Activated CD8-positive, alpha-beta memory T cell treated with anti-CD3 and anti-CD28 coated beads for 36 hours (primary cell): ENCODE results near the gene RBM17. TPM values are rescaled to one million over a fixed set of nuclear protein-coding genes. Genes with fewer than 3 reads are reported as not detected.
"Not testable (repeated sequence)": the region's sequence is repeated elsewhere in the genome, so short reads cannot be mapped to it uniquely, and the experiment has no call there.

Experiments
- CTCF ChIA-PET: fragments of 350-600 bp; sonication (Branson Sonifier 250); formaldehyde crosslinking; loops from one replicate; lab custom pipeline; 2021; ENCODE audit warnings: antibody characterized with exemption; lab: Charles Lee
- POLR2A ChIA-PET: fragments of 350-600 bp; sonication (Branson Sonifier 250); formaldehyde crosslinking; loops from one replicate; lab custom pipeline; 2021; ENCODE audit warnings: antibody characterized with exemption; lab: Charles Lee
- total RNA-seq, 2 experiments: library from RNA; stranded (reverse); gene quantifications; one replicate each; pipeline ENCODE4 v1.2.3, GENCODE V29; 2021

Gene RBM17
- total RNA-seq, 2 experiments from 2014 or later = 289 to 298 TPM

- CTCF ChIA-PET = interaction anchor here (1.0 to 3.9 kb wide), 4 partner anchors 8 to 19 kb away, joined by 3 to 18 read pairs (median 4); partner anchors contain the start of gene IL2RA
- POLR2A ChIA-PET = interaction anchor here (0.5 to 4.6 kb wide), 12 partner anchors 8 to 84 kb away, joined by 3 to 28 read pairs (median 4); no protein-coding TSS in a partner anchor
These were observed 35.5 kb upstream of the RBM17 start for GRCh38 chr10:6053303-6053702.

GRCh38 chr10:6053816-6054631 lies 34.8 kb upstream of the RBM17 start:
- CTCF ChIA-PET = interaction anchor here (1.0 to 1.2 kb wide), 3 partner anchors 14 to 19 kb away, joined by 3 to 4 read pairs (median 3); no protein-coding TSS in a partner anchor
- POLR2A ChIA-PET = interaction anchor here (0.5 to 4.6 kb wide), 11 partner anchors 7 to 83 kb away, joined by 3 to 28 read pairs (median 4); no protein-coding TSS in a partner anchor

- POLR2A ChIA-PET = interaction anchor here (1.1 to 1.7 kb wide), 3 partner anchors 9 to 32 kb away, joined by 3 to 8 read pairs (median 4); no protein-coding TSS in a partner anchor
These were observed 34.0 kb upstream of the RBM17 start for GRCh38 chr10:6054884-6055283.

GRCh38 chr10:6055929-6056328 lies 32.9 kb upstream of the RBM17 start:
- POLR2A ChIA-PET = interaction anchor here (1.3 to 3.5 kb wide), 3 partner anchors 16 to 34 kb away, joined by 3 to 22 read pairs (median 4); no protein-coding TSS in a partner anchor
- CTCF ChIA-PET = no interaction called here

More at GRCh38 chr10:6054884-6055283, 34.0 kb upstream of the RBM17 start:
- CTCF ChIA-PET = no interaction called here

GRCh38 chr10:6056411-6057135 lies 32.3 kb upstream of the RBM17 start:
- CTCF ChIA-PET = interaction anchor here (0.6 to 2.6 kb wide), 3 partner anchors 11 to 30 kb away, joined by 3 to 12 read pairs (median 9); no protein-coding TSS in a partner anchor
- POLR2A ChIA-PET = interaction anchor here (0.6 to 3.5 kb wide), 5 partner anchors 11 to 33 kb away, joined by 3 to 22 read pairs (median 4); no protein-coding TSS in a partner anchor

- ChIA-PET POLR2A (interaction anchor here (0.8 to 3.5 kb wide), 5 partner anchors 9 to 28 kb away, joined by 3 to 22 read pairs (median 5); no protein-coding TSS in a partner anchor), CTCF (interaction anchor here (1.2 to 2.6 kb wide), 5 partner anchors 14 to 33 kb away, joined by 3 to 12 read pairs (median 8); no protein-coding TSS in a partner anchor)
These were observed 30.0 kb upstream of the RBM17 start for GRCh38 chr10:6058682-6059475.

- ChIA-PET POLR2A (no interaction called here), CTCF (no interaction called here)
These were observed 29.3 kb upstream of the RBM17 start for GRCh38 chr10:6059506-6059905.

GRCh38 chr10:6061056-6061455 lies 27.8 kb upstream of the RBM17 start:
- ChIA-PET POLR2A (interaction anchor here (0.6 to 4.2 kb wide), 6 partner anchors 8 to 248 kb away, joined by 3 to 41 read pairs (median 10); partner anchors contain the start of gene GDI2), CTCF (interaction anchor here (1.8 to 4.0 kb wide), 4 partner anchors 10 to 26 kb away, joined by 5 to 22 read pairs (median 16); no protein-coding TSS in a partner anchor)

GRCh38 chr10:6062101-6062771 lies 26.6 kb upstream of the RBM17 start, which contains the start of gene IL2RA:
Gene IL2RA (minus strand): TSS chr10:6062367. CDS start chr10:6062151, 216 bp downstream.
- ChIA-PET CTCF (interaction anchor here (0.7 to 4.0 kb wide), 7 partner anchors 9 to 263 kb away, joined by 3 to 22 read pairs (median 5); no protein-coding TSS in a partner anchor), POLR2A (interaction anchor here (0.6 to 4.2 kb wide), 17 partner anchors 8 to 1129 kb away, joined by 3 to 41 read pairs (median 8); partner anchors contain the start of genes CALML3, GDI2 and PFKFB3)

- ChIA-PET POLR2A (interaction anchor here (0.7 to 4.2 kb wide), 2 partner anchors 9 to 181 kb away, joined by 6 to 41 read pairs; no protein-coding TSS in a partner anchor), CTCF (interaction anchor here (1.1 to 3.3 kb wide), 2 partner anchors 20 to 23 kb away, joined by 9 to 22 read pairs; no protein-coding TSS in a partner anchor)
These were observed 24.7 kb upstream of the RBM17 start for GRCh38 chr10:6064119-6064518.

GRCh38 chr10:6064726-6065125 lies 24.1 kb upstream of the RBM17 start:
- CTCF ChIA-PET, POLR2A ChIA-PET: not testable (repeated sequence)

- POLR2A ChIA-PET = interaction anchor here (0.6 to 0.7 kb wide), 2 partner anchors 26 to 283 kb away, joined by 3 to 4 read pairs; no protein-coding TSS in a partner anchor
- CTCF ChIA-PET = interaction anchor here (1.2 to 1.3 kb wide), 2 partner anchors 18 to 21 kb away, joined by 8 read pairs; no protein-coding TSS in a partner anchor
These were observed 23.4 kb upstream of the RBM17 start for GRCh38 chr10:6065406-6065805.

GRCh38 chr10:6065835-6066234 lies 23.0 kb upstream of the RBM17 start:
- POLR2A ChIA-PET = interaction anchor here (0.6 to 2.0 kb wide), 4 partner anchors 14 to 282 kb away, joined by 3 to 7 read pairs (median 6); no protein-coding TSS in a partner anchor
- CTCF ChIA-PET = interaction anchor here (1.2 to 1.3 kb wide), 4 partner anchors 13 to 20 kb away, joined by 3 to 8 read pairs (median 6); no protein-coding TSS in a partner anchor

GRCh38 chr10:6067457-6067856 lies 21.4 kb upstream of the RBM17 start:
- CTCF ChIA-PET = interaction anchor here (1.2 to 2.9 kb wide), 3 partner anchors 11 to 19 kb away, joined by 3 to 13 read pairs (median 5); no protein-coding TSS in a partner anchor
- POLR2A ChIA-PET = interaction anchor here (2.0 kb wide), 1 partner anchor 16 kb away, joined by 7 read pairs; no protein-coding TSS in a partner anchor

GRCh38 chr10:6068006-6068405 lies 20.8 kb upstream of the RBM17 start:
- ChIA-PET POLR2A (interaction anchor here (0.7 to 2.0 kb wide), 3 partner anchors 11 to 22 kb away, joined by 3 to 8 read pairs (median 7); no protein-coding TSS in a partner anchor), CTCF (interaction anchor here (0.8 to 2.9 kb wide), 3 partner anchors 15 to 19 kb away, joined by 4 to 13 read pairs (median 5); no protein-coding TSS in a partner anchor)

- CTCF ChIA-PET = interaction anchor here (0.8 to 2.9 kb wide), 3 partner anchors 15 to 18 kb away, joined by 4 to 13 read pairs (median 5); no protein-coding TSS in a partner anchor
- POLR2A ChIA-PET = interaction anchor here (0.7 to 0.8 kb wide), 2 partner anchors 12 to 22 kb away, joined by 3 to 8 read pairs; no protein-coding TSS in a partner anchor
These were observed 20.4 kb upstream of the RBM17 start for GRCh38 chr10:6068422-6068821.
